GM18951 (cell line): Measurements from ENCODE around the gene ARRDC1.
"Not testable (repeated sequence)": the region's sequence is repeated elsewhere in the genome, so short reads cannot be mapped to it uniquely, and the experiment has no call there.

Experiments used
- POLR2A ChIP-seq: IDR thresholded peaks from 4 replicates; pipeline ENCODE4 v1.6.1; 2011; ENCODE audit warnings: mild to moderate bottlenecking; ENCODE audit not compliant: insufficient read length, insufficient read depth; ENCODE audit errors: extremely low read depth
- in situ Hi-C: fragments of 300-500 bp; cut with MboI; formaldehyde crosslinking; loops from one replicate; pipeline ENCODE4 v1.12.0; 2022; ENCODE audit warnings: low sequenced_read_pairs, mixed read lengths, inconsistent platforms; ENCODE audit not compliant: unreplicated experiment

The ARRDC1 gene

GRCh38 chr9:137626464-137626863, 21.0 kb downstream of the ARRDC1 start:
- TF ChIP-seq POLR2A = no peak
- in situ Hi-C loops = no loop called here

GRCh38 chr9:137627406-137627805, 21.9 kb downstream of the ARRDC1 start:
- in situ Hi-C loops = not testable (repeated sequence)

GRCh38 chr9:137630126-137630525, 24.6 kb downstream of the ARRDC1 start:
- in situ Hi-C loops = no loop called here
- no peak for TF ChIP-seq POLR2A

- in situ Hi-C loops = no loop called here
- TF ChIP-seq POLR2A = no peak
Measured at GRCh38 chr9:137630679-137631078, 25.2 kb downstream of the ARRDC1 start.

- in situ Hi-C loops = no loop called here
- TF ChIP-seq POLR2A = no peak
Measured at GRCh38 chr9:137631345-137632229, 26.1 kb downstream of the ARRDC1 start.

GRCh38 chr9:137632230-137633161, 27.0 kb downstream of the ARRDC1 start:
- in situ Hi-C loops = no loop called here
- no peak for TF ChIP-seq POLR2A

- no peak for TF ChIP-seq POLR2A
- in situ Hi-C loops = no loop called here
Measured at GRCh38 chr9:137634016-137634415, 28.5 kb downstream of the ARRDC1 start.

GRCh38 chr9:137638680-137639079, 33.2 kb downstream of the ARRDC1 start:
- in situ Hi-C loops = no loop called here
- no peak for TF ChIP-seq POLR2A

- no peak for TF ChIP-seq POLR2A
- in situ Hi-C loops = no loop called here
Measured at GRCh38 chr9:137639303-137640051, 34.0 kb downstream of the ARRDC1 start.

GRCh38 chr9:137640862-137641261, 35.4 kb downstream of the ARRDC1 start:
- in situ Hi-C loops = no loop called here
- no peak for TF ChIP-seq POLR2A

GRCh38 chr9:137642118-137642601, 36.7 kb downstream of the ARRDC1 start:
- in situ Hi-C loops = no loop called here
- no peak for TF ChIP-seq POLR2A

- TF ChIP-seq POLR2A = no peak
- in situ Hi-C loops = no loop called here
Measured at GRCh38 chr9:137642892-137643291, 37.4 kb downstream of the ARRDC1 start.

GRCh38 chr9:137643921-137644320, 38.4 kb downstream of the ARRDC1 start:
- no peak for TF ChIP-seq POLR2A
- in situ Hi-C loops = no loop called here
